NCI-H774 (cell line): Measurements from ENCODE around the gene RREB1.
"Not testable (repeated sequence)": the region's sequence is repeated elsewhere in the genome, so short reads cannot be mapped to it uniquely, and the experiment has no call there.

Experiments
- DNase-seq: peaks from one replicate; lab custom pipeline; 2025; lab: John Stamatoyannopoulos, UW

Gene RREB1

GRCh38 chr6:7262746-7263518 lies 155.2 kb downstream of the RREB1 start:
- no peak for DNase-seq

- DNase-seq, result not testable (repeated sequence)
Observed at GRCh38 chr6:7263519-7263805, 155.7 kb downstream of the RREB1 start.

- DNase-seq, result no peak
Observed at GRCh38 chr6:7264041-7264440, 156.3 kb downstream of the RREB1 start.

GRCh38 chr6:7264686-7265384 lies 157.1 kb downstream of the RREB1 start:
- DNase-seq, result no peak

- DNase-seq, result not testable (repeated sequence)
Observed at GRCh38 chr6:7265385-7265726, 157.6 kb downstream of the RREB1 start.

- DNase-seq, result no peak
Observed at GRCh38 chr6:7267071-7267465, 159.3 kb downstream of the RREB1 start.

GRCh38 chr6:7267466-7268091 lies 159.8 kb downstream of the RREB1 start:
- no peak for DNase-seq

GRCh38 chr6:7268362-7268761 lies 160.6 kb downstream of the RREB1 start:
- no peak for DNase-seq

GRCh38 chr6:7268816-7269555 lies 161.2 kb downstream of the RREB1 start:
- DNase-seq, result no peak

- no peak for DNase-seq
Observed at GRCh38 chr6:7269816-7270215, 162.1 kb downstream of the RREB1 start.

GRCh38 chr6:7270320-7271204 lies 162.8 kb downstream of the RREB1 start:
- DNase-seq, result no peak

- no peak for DNase-seq
Observed at GRCh38 chr6:7271205-7271534, 163.4 kb downstream of the RREB1 start.

GRCh38 chr6:7273709-7274108 lies 165.9 kb downstream of the RREB1 start:
- DNase-seq, result no peak

- DNase-seq, result not testable (repeated sequence)
Observed at GRCh38 chr6:7274525-7274924, 166.8 kb downstream of the RREB1 start.

GRCh38 chr6:7276199-7276524 lies 168.4 kb downstream of the RREB1 start:
- no peak for DNase-seq

- no peak for DNase-seq
Observed at GRCh38 chr6:7282097-7282906, 174.5 kb downstream of the RREB1 start.

GRCh38 chr6:7283676-7284075 lies 175.9 kb downstream of the RREB1 start:
- DNase-seq, result no peak

GRCh38 chr6:7285416-7285815 lies 177.7 kb downstream of the RREB1 start:
- DNase-seq, result no peak

GRCh38 chr6:7290079-7290478 lies 182.3 kb downstream of the RREB1 start:
- DNase-seq, result no peak

- DNase-seq, result no peak
Observed at GRCh38 chr6:7292596-7293255, 185.0 kb downstream of the RREB1 start.

GRCh38 chr6:7295916-7296315 lies 188.2 kb downstream of the RREB1 start:
- DNase-seq, result no peak
